Activated effector memory CD4-positive, alpha-beta T cell treated with Interleukin-2 at 50 U/mL for 16 hours (primary cell): ENCODE results near the gene FITM2.
"Not testable (repeated sequence)": the region's sequence is repeated elsewhere in the genome, so short reads cannot be mapped to it uniquely, and the experiment has no call there.

Source experiments
- DNase-seq: peaks from one replicate; pipeline ENCODE4 v3.0.0-alpha.2; 2020

FITM2 gene

DNA sequence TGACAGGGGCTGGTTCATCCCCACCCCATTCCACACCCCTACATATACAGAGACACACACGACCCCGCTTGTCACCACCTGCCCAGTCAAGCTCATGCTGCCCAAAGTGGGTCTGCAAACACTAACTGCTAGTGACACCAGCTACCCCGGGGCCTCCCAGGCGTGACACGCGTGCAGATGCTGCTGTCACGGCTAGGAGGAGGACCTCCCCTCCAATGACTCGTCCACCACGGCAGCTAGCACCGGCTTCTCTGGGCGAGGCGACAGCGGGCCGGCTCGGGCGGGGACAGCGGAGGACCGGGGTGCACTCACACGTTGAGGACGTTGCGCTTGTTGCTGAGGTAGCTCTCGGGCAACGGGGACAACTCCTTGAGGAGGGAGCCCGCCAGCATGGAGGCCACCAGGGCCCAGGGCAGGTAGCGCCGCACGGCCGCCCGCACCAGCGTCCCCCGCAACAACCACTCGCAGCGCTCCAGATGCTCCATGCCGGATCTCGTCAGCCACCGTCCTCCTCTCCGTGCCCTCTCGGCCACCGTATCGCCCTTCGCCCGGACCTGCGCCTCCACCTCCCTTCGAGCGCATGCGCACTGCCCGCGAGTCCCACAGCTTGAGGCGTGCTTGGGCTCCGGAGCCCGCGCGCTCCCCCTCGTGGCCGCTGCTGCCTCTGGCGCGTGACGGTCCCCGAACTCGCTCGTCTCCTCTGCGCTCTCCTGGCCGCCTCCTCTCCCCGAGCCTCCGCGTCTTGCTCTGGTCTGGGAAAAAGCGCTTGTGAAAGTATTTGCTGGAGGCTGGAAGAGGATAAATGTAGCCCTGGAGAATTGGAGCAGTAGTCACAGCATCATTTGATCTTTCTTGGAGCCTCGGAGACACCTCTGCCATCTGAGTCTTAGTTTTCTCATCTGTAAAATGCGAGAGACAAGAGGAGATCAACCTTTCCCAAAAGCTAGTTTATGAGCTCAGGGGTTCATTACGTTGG lies at the start of gene FITM2:
FITM2 (minus strand) TSS at position 539 of the 976 bp plus-strand sequence; CDS start at position 485, 54 bp downstream.
- DNase-seq, result peak; percentile 95

- DNase-seq, result no peak
Observed at GRCh38 chr20:44360221-44360620, 49.2 kb upstream of the FITM2 start.

DNA sequence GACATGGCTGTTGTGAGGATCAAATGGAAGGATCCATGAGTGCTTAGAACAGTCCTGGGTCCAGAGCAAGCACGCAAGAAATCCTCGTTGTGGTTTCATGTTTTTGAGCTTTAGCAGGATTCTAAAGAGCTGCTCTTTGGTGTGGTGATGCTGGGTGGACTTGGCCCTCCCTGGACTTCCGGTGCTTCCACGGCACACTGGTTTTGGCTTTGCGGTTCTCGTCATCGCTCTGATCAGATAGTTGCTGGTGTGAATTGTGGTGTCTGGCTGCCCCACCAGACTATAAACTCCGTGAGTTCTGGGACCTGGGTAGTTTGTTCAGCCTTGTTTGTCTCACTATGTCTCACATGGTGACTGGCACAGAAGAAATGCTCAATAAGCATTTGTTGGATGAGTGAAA lies 47.8 kb upstream of the FITM2 start:
- no peak for DNase-seq

DNA sequence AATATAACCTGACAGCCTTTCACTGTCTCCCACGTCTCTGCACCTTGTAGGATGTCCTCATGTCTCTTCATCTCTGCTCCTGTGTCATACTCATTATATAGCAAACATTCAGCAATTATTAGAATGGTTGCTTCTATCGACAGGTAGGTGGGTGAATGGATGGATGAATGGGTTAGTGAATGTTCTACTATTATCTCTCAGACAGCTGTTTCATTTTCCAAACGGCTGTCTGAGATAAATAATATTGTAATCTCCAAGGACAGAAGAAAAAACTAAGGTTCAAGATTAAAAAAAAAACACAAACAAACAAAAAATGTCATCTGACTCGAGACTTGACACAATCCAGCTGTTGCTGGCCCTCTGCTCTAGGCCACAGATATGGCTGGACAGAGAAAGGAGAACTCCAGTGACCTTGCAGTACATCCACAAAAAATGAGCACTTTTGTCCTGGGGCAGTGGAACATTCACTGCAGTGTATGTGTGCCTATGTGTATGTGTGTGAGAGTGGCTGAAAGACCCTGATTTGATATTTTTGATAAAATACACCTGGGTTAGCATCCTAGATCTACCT lies 46.6 kb upstream of the FITM2 start:
- DNase-seq, result no peak

GRCh38 chr20:44357020-44357419 lies 46.0 kb upstream of the FITM2 start:
- DNase-seq, result no peak

DNA sequence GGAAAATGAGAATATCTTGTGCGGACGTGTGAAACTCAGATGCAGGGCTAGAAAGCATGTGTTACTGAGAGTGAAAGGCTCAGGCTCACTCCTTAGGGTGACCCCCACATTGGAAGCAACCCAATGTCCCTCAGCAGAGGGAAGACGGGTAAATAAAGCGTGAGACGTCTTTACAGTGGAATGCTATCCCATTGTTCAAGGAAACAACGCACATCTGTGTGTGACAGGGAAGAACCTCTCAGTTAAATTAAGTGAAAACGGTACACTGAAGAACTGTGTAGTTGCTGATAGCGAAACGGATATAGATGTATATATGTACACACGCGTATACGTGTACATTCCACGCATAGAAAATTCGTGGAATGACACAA lies 45.3 kb upstream of the FITM2 start:
- no peak for DNase-seq

DNA sequence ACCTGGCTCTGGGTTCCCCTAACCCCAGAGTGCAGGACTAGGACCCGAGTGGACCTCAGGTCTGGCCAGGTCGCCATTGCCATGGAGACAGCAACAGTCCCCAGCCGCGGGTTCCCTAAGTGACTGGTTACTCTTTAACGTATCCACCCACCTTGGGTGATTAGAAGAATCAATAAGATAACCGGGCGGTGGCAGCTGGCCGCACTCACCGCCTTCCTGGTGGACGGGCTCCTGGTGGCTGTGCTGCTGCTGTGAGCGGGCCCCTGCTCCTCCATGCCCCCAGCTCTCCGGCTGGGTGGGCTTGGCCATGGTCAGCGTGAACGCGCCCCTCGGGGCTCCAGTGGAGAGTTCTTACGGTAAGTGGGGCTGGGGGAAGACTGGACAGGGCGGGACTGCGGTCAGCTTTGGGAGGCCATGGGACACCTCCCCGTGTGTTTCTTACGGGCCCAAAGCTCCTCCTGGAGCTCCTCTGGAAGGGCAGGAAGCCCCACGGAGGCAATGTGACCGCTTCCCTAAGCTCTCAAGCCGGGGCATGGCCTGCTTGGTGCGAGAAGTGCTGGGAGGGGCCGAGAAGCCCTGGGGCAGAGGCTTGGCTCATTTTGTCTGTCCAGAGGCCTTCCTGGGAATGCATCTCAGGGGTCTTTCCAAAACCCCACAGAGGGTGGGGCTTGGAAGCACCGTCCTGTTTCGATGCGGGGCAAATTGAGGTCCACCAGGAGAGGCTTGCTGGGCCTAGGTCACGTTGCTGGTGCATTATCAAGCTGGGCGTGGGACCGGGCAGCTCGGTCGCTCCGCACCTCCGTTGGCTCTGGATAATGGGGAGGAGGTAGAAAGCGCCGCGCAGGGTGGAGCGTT lies 44.7 kb upstream of the FITM2 start, which contains the start of gene HNF4A:
HNF4A (plus strand) TSS at position 202 of the 855 bp plus-strand sequence; CDS start at position 308, 106 bp downstream.
- DNase-seq, result no peak

GRCh38 chr20:44354979-44355497 lies 44.0 kb upstream of the FITM2 start:
- DNase-seq, result no peak

DNA sequence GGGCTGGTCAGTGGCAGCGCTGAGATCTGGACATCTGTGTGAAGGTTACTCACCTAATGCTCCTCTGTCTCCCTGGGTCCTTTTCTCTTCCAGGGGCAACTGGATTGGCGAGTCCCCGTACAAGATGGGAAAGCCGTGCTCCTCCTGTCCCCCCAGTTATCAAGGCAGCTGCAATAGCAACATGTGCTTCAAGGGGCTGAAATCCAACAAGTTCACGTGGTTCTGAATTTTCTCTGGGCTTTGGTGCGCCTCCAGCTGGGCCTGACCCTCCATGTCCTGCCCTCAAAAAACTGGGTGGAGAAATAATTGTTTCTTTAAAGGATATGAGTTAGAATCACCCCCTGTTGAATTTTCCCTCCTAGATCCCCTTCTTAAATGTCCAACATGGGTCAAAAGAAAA lies 39.6 kb upstream of the FITM2 start:
- no peak for DNase-seq

- DNase-seq, result no peak
Observed at GRCh38 chr20:44349349-44349748, 38.3 kb upstream of the FITM2 start.

DNA sequence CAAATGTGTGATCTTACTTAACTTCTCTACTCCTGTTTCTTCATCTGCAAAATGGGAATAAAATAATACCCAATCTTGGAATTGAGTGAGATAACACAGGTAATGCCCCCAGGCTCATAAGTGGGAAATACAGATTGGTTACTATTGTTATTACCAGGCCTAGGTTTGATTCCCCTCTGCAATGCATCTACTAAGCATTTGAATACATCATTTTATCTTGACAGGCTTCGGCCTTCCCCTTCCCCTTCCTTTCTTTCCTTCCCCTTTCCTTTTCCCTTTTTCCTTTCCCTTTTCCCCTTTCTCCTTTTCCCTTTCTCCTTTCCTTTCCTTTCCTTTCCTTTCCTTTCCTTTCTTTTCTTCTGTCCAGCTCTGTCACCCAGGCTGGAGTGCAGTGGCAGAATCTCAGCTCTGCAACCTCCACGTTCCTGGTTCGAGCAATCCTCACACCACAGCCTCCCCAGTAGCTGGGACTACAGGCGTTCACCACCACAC lies 37.2 kb upstream of the FITM2 start:
- no peak for DNase-seq

- DNase-seq, result not testable (repeated sequence)
Observed at GRCh38 chr20:44345941-44346340, 34.9 kb upstream of the FITM2 start.

DNA sequence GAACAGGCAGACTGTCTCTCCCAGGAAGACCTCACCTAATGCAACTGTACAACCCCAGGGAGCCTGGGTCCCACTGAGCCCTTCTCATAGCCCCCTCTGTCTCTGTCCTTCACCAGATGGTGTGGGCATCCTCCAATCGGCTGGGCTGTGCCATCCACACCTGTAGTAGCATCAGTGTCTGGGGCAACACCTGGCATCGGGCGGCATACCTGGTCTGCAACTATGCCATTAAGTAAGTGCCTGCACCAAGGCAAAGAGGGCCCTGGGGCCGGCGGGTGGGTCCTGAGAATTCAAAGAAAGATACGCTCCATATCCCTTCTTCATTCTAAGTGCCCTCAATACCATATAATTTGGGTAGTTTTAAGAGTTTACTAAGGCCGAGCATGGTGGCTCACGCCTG lies 34.1 kb upstream of the FITM2 start:
- no peak for DNase-seq

DNA sequence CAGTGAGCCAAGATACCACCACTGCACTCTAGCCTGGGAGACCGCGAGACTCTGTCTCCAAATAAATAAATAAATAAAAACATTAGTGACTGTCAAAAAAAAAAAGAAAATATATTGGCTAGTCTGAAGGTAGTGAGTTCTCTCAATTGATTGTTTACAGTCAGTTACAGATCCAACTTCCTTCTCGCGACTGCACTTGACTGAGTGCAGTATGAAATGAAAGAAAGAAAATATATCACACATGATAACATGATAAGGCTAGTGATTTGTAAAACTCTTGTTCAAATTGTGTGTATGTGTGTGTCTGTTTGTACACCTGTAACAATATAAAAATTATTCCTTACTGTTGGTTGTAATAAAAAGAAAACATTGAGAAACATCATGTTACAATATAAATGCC lies 33.7 kb upstream of the FITM2 start:
- no peak for DNase-seq

DNA sequence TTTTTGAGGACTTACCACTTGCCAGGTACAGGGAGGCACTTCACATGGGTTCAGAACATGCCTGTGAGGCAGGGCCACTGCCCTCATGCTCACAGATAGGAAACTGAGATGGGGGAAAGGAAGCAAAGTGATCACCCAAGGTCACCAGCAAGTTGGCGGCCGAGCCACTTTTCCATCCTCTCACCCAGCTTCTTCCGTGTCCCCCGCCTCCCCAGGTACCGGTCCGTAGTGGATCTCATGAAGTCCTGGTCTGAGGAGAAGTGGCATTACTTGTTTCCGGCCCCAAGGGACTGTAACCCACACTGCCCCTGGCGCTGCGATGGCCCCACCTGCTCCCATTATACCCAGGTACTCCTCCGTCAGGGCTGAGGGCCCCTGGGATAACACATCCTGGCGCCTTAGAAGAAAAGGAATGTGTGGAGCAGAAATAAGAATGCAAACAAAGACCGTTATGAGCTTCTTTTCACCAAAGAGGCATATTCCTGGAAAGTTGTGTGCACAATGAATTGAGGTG lies 32.2 kb upstream of the FITM2 start:
- no peak for DNase-seq

DNA sequence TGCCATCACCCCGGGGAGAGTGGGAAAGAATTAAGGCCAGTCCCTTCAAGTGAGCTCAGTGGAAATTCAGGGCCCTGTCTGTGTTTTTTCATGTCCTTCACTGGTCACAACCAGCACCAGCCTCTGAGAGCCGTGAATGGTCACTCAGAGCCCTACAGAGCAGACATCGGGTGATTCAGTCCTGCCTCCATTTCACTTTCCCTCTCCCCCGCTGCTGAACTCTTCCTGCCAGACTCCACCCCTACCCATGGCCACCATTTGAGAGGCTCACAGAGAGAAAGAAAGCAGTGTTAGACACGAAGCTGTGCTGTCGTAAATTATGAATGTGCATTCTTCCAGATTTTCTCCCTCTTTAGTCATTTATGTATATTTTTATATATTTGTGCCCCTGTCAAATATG lies 31.2 kb upstream of the FITM2 start:
- DNase-seq, result no peak

DNA sequence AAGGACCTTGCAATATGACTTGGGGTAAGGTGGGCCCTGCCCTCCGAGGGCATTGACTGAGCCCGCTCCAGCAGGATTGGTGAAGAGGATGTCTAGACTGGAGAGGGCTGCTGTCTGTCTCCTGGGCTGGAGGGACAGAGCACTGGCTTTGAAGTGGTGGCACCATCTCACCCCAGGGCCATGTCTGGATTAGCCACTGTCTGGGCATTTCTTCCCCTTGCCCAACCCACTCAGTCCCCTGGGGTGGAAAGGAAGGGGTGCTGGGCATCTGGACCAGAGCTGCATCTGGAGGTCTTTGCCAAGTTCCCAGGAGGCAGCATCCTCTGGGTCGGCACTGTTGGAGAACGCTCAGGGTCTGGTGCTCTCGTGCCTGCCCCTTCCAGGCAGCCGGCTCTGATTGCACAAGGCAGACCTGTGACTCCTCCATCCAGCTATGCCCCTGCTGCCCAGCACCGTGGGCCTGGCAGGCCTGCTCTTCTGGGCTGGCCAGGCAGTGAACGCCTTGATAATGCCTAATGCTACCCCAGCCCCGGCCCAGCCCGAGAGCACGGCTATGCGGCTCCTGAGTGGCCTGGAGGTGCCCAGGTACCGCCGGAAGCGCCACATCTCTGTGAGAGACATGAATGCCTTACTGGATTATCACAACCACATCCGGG lies 25.9 kb upstream of the FITM2 start, which contains the start of gene R3HDML:
R3HDML (plus strand) TSS at position 319 of the 656 bp plus-strand sequence; CDS start at position 434, 115 bp downstream.
- no peak for DNase-seq

DNA sequence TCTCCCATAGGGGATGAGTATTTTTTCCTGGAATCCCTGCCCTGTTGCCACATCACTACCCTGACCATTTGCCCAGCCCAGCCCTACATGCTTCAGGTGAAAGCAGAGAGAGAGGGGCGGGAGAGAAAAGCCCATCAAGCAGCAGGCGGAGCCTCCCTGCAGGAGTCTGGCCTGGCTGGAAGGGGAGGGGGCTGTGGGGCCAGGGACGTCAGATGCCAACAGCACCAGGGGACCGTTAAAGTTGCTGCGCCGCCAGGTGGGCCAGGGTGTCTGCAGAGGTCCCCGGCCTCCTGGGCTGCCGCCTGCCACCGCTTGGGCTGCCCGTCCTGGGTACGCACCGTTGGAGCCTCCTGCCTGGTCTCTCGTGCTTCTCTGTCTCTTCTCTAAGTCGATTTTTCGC lies 25.1 kb upstream of the FITM2 start:
- no peak for DNase-seq

DNA sequence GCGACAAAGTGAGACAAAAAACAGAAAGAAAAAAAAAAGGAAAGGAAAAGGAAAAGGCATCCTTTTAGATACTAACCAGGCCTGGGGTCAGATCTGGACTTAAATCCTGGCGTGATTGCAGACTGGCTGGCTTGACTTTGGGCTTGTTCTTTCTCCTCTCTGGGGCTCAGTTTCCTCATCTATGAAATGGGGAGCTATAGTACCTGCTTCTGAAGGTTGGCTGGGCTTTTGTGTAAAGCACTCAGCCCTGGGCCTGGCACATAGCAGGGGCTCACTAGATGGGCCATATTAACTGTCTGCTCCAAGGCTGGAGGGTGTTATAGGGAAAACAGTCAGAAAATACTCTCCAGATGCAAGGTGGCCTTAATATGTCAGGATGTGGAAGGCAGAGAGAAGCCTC lies 24.7 kb upstream of the FITM2 start:
- DNase-seq, result no peak

GRCh38 chr20:44334709-44335108 lies 23.7 kb upstream of the FITM2 start:
- DNase-seq, result no peak

GRCh38 chr20:44334306-44334705 lies 23.3 kb upstream of the FITM2 start:
- DNase-seq, result no peak

- DNase-seq, result no peak
Observed at GRCh38 chr20:44331201-44331600, 20.2 kb upstream of the FITM2 start.
